ENCODE results near the gene BCL2L1.

Gene BCL2L1

DNA sequence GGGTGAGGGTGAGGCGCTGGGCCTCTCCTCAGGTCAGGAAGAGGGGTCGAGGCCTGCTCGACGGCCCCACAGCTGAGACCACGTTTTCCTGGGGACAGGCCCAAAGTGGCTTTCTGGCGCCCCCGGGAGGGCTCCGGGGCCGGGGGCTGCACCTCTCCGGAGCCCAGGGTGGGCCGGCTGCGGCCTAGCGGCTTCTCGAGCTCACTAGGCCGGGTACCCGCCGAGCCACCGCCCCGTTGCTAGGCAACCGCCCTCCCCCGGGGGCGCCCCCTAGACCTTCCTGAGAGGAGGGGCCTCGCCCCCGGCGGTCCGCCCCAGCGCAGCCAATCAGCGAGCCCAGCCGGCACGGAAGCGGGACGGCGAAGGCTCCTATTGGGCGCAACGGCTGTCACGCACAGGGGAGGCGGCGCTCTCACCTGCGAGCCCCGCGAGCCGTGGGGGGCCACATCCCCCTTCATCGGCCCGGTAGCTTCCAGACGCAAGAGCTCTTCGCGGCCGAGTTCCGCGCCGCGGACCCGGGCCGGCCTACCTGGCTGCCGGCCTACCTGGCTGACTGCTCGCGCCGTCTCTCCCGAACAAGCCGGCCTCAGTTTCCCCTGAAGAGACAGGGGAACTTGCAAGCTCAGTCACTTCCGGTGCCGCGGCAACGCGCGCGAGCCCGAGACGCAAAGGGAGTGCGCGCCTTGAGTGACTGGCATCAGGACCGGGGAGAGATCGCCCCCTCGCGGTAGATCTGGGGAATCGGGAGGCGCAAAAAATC lies 831 bp upstream of the BCL2L1 start:
- DNase-seq = peak; percentile 95 to 98 (median 96)

DNA sequence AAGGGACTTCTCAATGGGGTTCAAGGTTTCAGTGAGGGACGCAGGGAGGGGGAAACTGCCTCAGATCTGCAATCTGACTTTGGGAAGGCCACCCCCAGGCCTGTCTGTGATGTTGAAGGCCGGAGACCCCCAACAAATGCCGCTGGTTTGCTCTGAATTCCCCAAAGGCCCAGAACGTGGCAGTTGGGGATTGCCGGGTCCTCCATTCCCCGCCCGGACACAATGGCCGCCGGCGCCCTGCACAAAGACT lies 326 bp upstream of the BCL2L1 start:
- no peak for DNase-seq

DNA sequence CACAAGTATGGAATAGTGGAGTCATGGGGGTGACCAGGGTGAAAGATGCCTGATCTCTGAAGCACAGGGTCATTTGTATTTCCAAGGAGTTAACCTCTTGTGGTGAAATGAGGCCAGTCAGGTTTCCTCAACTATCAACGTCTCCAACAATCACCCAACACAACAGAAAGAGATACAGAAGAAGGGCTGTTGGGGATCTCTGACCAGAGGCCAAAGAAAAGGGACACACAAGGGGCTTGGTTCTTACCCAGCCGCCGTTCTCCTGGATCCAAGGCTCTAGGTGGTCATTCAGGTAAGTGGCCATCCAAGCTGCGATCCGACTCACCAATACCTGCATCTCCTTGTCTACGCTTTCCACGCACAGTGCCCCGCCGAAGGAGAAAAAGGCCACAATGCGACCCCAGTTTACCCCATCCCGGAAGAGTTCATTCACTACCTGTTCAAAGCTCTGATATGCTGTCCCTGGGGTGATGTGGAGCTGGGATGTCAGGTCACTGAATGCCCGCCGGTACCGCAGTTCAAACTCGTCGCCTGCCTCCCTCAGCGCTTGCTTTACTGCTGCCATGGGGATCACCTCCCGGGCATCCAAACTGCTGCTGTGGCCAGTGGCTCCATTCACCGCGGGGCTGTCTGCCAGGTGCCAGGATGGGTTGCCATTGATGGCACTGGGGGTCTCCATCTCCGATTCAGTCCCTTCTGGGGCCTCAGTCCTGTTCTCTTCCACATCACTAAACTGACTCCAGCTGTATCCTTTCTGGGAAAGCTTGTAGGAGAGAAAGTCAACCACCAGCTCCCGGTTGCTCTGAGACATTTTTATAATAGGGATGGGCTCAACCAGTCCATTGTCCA lies 1.0 kb downstream of the BCL2L1 start:
- DNase-seq = peak in 1 of 5 donors; percentile 23

DNA sequence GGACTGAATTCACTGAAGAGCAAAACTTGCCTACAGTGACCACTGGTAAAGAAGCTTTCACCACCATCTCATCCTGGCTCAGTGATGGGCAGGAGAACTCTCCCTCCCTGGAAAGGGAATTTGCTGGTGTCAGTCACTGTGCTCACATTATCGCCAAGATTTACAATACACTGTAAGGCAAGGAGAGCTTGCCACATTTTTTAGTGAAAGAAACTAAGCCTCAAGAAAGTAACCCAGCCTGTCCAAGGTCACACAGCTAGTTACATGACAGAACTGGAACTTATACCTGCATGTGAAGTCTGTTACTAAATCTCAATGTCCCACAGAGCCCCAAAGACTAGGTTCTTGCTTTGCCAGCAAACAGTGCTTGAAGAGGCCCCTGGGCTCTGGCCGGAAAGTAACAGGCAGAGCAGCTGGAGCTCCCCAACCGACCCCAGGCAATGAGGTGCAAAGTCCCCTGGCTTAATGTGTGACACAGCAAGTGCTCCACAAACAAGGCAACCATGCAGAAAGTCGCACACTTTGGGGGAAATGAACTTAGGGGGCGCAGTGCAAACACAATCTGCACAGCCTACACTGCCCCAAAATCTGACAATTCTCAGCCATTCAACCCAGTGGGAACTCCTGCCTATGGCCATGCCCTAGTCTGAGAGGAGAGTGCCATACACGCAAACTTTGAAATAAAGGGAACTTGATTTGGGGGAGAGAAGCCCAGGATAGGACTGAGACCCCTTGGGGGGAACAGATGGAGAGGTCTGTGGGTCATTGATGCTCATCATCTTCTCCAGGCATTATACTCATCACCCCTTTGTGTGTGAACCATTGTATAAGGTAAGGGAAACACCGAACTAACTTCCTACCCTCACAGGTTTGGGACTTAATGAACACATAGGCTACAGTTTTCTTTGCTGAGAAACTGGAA lies 1.9 kb downstream of the BCL2L1 start:
- peak in 1 of 5 donors; percentile 40 for DNase-seq

DNA sequence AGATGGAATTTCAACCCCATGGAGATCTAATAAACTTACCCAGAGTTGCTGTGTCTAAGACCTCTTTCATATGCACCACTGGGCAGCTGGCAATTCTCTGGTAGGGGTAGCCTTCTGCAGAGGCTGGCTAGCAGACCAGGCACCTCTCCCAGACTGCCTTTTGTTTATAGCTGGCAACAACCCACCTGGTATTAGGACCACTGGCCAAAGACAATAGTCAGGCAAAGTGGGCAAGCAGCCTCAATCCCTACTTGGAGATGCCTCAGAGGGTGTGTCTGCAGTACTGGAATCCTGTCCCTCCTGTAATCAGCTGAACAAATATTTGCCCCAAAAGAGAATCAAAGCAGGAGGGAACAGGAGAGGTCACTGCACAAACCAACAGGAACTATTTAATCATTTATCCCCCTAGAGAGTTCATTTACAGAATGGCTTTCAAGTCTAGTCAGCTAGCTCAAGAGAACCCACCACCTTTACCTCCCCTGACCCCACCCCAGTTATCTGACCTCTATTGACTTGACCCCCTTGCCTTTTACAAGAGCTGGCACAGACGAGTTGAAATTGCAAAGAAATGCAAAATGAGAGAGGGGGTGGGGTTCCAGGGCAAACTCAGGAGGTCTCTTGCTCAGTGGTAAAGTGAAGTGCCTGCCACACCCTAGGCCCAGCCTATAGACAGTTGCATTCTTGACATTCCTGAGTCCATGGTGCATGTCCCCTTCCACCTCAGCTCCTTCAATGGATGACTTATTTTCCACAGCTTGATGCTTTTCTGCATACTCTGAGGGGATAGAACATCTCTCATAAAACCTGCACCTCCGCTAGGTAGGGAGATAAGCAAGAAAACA lies 2.8 kb downstream of the BCL2L1 start:
- no peak for DNase-seq

DNA sequence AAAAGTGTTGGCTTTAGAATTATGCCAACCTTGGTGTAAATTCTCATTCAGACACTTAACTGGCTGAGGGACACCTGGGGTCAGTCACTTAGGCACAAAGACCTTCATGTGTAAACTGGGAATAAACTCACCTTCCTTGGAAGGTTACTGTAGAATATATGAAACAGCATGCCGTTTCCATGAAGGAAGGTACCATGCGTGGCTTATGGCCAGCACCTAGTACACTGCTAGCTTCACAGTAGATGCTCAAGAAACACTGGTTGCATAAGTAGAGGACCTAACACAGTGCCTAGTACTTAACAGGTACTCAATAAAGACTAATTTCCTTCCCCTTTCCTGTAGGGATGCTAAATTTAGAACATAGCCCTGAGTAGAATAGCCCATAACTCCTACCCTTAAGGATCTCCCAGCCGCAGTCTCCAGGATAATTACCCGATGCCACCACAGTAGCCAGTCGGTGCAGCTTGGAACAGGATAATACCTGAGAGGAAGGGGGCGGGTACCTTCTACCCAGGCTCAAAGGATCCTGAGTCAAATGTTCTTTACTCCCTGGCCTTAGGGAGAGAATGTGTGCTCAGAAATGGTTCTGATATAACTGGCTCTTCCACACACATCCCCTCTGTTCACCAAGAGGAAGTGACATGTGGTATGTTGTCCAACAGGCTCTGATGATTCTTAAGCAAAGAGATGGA lies 3.6 kb downstream of the BCL2L1 start:
- peak in 1 of 5 donors; percentile 26 for DNase-seq

DNA sequence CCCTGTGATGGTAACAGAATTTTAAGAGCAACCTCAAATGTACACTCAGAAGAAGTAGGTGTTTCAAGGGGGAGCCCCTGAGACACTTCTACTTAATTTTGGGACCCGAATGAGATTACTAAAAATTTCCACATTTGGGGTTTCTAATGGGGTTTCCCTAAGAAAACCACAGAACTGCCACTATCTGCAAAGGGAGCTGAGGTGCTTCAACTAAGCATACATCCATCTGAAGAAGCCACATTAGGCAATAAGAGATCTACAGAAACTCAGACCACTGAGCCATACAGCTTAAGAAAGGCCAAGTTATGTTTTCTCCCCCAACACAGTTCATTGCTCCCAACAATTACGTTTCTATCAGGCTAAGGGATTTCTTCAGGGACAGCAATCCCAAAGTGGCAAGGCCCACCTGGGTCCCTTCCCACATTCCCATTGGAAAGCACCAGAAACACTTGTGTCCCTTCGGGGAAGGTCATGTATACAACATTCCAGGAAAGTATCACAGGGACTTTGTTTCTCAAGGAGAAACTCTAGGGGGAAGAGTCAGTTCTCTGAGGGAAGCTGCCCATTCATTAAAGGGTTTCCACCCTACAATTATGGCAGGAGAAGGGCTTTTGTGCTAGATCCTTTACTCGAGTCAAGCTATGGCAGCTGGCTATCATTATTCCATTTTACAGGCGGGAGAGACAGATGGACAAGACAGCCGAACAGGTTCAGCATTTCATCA lies 5.0 kb downstream of the BCL2L1 start:
- DNase-seq = peak in 1 of 5 donors; percentile 65

DNA sequence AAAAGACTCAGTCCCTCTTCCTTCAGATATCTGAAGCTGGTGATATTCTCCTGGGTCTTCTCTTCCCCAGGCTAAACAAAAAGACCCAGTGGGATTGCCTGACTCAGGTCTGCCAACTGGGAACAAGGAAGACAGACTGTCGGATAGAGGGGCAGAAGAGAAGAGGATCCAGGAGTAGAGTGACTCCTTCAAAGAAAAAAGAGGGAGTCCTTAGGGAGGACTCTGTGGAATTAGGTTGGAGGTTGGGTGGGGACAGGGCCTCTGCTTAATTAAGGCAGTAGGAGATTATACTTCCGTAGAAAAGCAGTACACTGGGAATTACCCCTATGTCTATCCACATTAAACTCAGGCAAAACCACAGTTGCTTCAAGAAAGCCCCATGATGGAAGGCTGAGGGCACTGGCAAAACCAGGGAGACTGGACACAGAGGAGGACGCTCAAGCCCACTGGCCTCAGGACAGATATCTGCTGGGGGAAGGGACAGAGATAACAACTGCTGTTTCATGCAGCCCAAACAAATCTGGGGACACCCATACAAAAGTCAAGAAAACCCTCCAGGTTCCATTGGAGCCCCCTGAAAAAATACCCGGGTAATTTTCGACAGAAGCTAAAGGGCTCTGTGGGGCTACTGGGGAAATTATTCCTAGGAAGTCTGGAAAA lies 5.7 kb downstream of the BCL2L1 start:
- DNase-seq = no peak

DNA sequence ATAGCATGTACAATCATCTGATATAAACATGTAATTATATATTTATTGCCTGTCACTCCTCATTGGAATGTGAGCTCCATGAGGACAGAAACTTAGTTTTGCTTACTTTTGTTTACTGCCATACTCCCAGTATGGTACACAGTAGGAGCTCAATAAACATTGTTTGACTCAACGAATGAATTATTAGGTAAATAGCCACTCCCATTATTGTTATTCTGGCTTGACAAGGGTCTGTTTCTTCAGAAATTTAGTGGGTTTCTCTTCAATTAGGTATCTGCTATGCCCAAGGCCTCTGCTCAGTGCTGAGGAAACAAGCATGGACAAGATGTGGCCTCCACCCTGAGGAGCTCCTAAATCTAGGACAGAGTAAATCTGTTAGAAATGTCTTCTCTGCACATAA lies 6.3 kb downstream of the BCL2L1 start:
- no peak for DNase-seq

DNA sequence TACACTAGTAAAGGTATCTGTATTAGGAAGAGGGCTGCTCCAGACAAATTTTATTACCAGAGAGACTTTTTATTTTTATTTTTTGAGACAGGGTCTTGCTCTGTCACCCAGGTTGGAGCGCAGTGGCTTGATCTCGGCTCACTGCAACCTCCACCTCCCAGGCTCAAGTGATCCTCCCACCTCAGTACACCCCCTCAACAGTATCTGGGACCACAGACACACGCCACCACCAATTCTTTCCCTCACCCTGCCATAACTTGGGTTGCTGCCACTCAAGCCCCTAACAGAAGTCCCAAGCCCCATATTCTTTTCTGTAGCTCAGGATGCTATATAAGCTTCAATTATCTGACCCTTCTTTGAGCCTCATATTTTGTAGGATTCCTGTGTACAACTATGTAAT lies 6.9 kb downstream of the BCL2L1 start:
- no peak for DNase-seq

DNA sequence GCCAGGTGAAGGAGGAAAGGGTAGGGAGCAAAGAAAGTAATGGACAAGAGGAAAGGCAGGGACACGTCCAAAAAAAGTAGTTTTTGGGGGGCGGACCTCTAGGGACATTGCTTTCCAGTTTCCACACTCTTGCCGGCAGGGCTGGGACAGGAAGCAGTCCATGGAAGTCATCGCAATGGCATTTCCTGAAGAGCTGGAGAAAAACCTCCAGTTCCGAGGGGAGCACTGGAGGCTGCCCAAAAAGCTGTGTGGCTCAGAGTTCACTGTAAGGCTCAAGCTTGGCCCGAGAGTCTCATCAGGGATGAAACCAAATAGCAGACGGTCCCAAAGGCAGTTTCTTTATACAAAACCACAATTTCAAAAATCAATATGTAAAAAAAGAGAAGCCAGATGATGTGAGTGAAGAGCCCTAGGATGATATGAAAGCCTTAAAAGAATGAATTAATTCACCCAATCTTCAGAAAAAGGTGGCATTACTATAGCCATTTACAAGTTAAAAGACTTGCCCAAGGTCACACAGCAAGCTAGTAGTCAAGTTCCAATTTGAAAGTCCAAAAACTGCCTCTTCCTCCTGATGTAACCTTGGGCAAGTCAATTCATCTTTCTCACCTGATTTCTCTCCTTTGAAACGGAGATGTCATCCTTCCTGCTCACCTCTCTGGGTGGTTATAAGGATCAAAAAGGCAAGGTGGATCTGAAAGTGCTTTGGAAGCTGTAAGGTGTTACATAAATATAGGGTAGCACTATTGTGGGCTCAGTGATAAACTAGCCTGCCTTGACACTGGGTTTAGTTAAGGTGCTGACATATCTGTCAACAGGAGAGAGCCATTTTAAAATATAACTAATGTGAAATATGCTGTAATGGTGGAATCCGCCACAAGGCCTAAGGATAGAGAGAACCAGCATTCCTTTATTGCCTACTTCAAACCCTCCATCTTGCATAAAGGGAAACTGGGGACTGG lies 9.1 kb downstream of the BCL2L1 start:
- DNase-seq = no peak

DNA sequence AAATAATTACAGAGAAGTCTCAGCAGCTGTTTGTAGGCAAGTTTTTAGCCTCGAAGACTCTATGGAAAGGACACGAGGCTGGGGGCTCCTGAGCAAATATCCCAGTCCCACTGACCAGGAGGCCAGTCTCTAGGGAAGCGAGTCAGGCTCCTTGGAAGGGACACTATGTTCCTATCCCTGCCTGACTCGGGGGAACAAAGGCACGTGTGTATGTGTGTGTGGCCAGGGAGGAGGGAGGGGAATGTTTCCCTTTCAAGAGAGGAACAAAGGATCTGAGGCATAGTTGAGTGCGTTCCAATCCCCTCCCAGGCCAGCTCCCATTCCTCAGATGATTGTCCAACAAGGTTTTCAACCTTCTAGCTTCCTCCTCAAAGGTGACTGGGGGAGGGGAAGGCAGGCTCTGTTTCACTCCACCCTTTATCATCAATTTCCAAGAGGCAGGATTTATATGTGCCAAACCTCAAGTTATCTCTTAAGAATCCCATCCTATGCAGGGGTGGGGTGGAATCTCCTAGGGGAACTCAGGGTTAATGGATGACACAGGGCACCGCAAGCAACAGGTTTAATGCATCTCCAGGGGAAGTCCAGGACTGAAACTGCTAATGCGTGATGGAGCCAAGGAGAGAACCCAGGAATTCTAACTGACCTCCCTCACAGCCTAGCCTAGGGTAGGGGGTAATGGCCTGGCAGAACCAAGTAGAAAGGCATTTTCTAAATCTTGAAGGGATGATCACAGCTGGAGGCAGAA lies 9.9 kb downstream of the BCL2L1 start:
- DNase-seq = no peak

DNA sequence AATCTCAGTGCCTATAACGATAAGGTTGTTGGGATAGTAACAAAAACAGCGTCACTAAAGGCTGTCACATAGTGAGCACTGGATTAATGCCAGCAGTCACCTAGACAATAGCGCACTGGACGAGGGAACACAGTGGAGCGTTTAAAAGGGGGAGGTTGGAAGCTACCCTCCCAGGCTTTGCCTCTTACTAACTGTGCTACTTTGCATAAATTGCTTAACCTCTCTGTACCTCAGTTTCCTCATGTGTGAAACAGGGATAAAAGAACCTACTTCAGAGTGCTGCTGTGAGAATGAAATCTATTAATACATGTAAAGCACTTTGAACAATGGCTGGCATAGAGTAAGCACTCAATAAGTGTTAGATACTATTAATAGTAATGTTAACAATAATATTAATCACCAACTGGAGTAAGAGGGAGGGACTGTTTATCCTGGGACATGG lies 10.5 kb downstream of the BCL2L1 start:
- DNase-seq = no peak

DNA sequence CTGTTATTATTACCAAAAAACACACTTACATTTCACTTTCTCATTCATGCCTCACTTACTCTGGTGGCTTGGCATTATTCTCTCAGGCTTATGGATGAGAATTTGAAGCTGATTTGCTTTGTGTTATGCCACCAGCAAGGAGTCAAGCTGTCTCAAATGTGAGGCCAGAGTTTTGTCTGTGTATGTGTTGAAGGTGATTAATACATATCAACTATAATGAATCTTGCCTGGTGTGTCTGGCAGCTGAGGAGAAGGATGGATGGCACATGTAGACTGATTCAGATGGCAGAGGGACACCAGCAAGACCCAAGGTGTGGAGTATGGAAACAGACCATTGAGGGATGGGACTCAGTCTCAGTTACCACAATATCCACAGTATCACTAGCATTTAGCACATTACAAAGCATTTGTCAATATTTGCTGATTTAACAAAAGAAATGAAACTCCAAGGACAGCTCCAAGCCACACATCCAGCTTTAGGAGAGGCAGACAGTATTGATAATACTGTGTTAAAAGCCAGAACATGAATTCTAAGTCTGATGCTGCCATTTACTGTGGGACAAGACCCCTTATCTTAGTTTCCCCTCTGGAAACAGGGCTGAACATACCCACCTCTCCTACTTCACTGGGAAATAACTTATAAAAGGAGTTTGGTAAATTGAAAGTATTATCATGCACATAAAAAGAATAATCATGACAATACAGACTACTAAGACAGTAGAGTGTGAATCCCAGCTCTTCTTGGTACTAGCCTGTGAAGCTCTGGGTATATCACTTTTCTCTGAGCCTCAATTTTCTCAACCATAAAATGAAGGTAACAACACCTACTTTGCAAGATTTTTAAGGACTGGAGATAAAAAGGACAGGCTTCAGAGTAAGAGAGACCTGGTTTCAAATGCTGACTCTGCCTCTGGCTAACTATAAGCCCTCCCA lies 11.2 kb downstream of the BCL2L1 start:
- no peak for DNase-seq

DNA sequence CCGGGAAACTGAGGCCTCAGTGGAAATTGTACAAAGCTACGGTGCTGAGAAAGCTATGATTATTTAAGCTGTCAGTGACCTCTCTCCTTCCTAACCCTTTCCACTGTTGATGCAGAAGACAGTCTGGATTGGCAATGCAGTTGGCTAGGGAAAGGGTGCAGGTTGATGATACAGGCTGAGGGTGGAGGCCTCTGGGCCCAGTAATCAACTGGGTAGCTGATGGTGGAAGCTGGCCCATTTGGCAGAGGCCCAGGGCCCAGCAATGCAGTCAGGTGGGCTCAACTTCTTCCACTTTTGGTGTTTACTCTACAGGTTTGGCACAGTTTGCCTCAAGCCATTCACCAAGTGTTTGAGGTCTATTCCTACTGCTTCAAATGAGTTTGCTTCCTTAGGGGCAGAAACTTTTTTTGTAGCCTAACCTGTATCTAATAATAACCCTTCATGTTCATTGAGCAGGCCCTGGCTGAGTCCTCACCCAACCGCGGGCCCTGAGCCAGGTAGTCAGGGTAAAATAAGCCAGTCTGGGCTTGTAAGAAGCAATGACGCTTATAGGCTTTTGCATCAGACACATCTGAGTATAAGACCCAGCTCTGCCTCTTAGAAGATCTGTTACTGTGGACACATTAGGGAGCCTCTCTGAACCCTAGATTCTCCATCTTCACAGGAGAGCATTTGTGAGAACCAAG lies 12.1 kb downstream of the BCL2L1 start:
- DNase-seq = no peak

DNA sequence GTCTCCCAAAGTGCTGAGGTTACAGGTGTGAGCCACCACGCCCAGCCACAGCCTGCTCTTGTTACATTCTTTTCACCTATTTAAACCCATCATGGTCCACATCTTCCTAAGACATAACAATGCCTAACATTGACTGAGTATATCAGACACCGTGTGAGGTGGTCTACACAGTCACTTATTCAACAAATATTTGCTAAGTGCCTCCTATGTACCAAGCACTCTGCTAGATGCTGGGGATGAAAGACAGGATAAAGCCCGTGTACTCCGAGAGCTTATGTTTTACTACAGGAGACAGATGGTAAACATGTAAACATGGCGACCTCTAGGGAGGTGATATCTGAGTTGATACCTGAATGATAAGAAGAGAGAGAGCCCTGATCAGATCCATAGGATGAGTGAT lies 12.7 kb downstream of the BCL2L1 start:
- no peak for DNase-seq

Data from T-helper 1 cell (primary cell).